Caco-2 (cell line): ENCODE data around the gene APPL1. TPM values are rescaled to one million over a fixed set of nuclear protein-coding genes. Genes with fewer than 3 reads are reported as not detected.

Experiments used
- BruUV-seq: library from RNA; stranded (reverse); fragments of 400-500 nt; replicated peaks from 2 replicates; lab custom pipeline; 2021; lab: Mats Ljungman, UMichigan
- CTCF ChIA-PET: fragments of 300-600 bp; sonication (Branson Sonifier 250); formaldehyde crosslinking; loops from one replicate; lab custom pipeline; 2022; ENCODE audit warnings: antibody characterized with exemption; lab: Charles Lee
- POLR2A ChIA-PET: fragments of 300-600 bp; sonication (Branson Sonifier 250); formaldehyde crosslinking; loops from one replicate; lab custom pipeline; 2022; ENCODE audit warnings: antibody characterized with exemption; lab: Charles Lee
- DNase-seq, 2 experiments: peaks; one replicate each; pipeline versions ENCODE4 v3.0.0 to v3.0.0-alpha.2; 2020 to 2022
- H3K27me3 ChIP-seq: replicated peaks from 2 replicates; pipeline ENCODE4 v1.6.0; 2011; ENCODE audit warnings: low read length; ENCODE audit not compliant: control insufficient read depth, insufficient read depth
- H3K36me3 ChIP-seq: 2 replicates; pipeline ENCODE4 v1.5.1; 2011; ENCODE audit warnings: low read length; ENCODE audit not compliant: control insufficient read depth, insufficient read depth
- H3K4me1 ChIP-seq: fragments of 250-450 bp; sonication (Bioruptor Pico); 2 replicates; pipeline ENCODE4 v1.5.1; 2020; ENCODE audit warnings: mild to moderate bottlenecking
- H3K4me3 ChIP-seq: 2 replicates; pipeline ENCODE4 v1.5.1; 2011; ENCODE audit warnings: low read depth, mild to moderate bottlenecking, control low read depth, low read length
- H3K9me3 ChIP-seq: fragments of 250-450 bp; sonication (Bioruptor Pico); 2 replicates; pipeline ENCODE4 v1.5.1; 2020; ENCODE audit warnings: mild to moderate bottlenecking, moderate library complexity
- H3K27ac Mint-ChIP-seq: one replicate; pipeline ENCODE4 v1.8.0; 2022; ENCODE audit warnings: mixed read lengths; ENCODE audit not compliant: unreplicated experiment
- H3K27me3 Mint-ChIP-seq: one replicate; pipeline ENCODE4 v1.8.0; 2022; ENCODE audit warnings: mixed read lengths; ENCODE audit not compliant: insufficient read depth, unreplicated experiment
- H3K36me3 Mint-ChIP-seq: one replicate; pipeline ENCODE4 v1.8.0; 2022; ENCODE audit warnings: mild to moderate bottlenecking, mixed read lengths; ENCODE audit not compliant: insufficient read depth, unreplicated experiment
- H3K4me1 Mint-ChIP-seq: one replicate; pipeline ENCODE4 v1.8.0; 2022; ENCODE audit warnings: low read depth, mixed read lengths; ENCODE audit not compliant: unreplicated experiment
- H3K4me3 Mint-ChIP-seq: one replicate; pipeline ENCODE4 v1.8.0; 2022; ENCODE audit warnings: mild to moderate bottlenecking, moderate library complexity, mixed read lengths; ENCODE audit not compliant: unreplicated experiment
- H3K9me3 Mint-ChIP-seq: one replicate; pipeline ENCODE4 v1.8.0; 2022; ENCODE audit warnings: mixed read lengths; ENCODE audit not compliant: unreplicated experiment
- CTCF ChIP-seq, 2 experiments: fragments of 200-600 bp in 1 of 2; IDR thresholded peaks; 1 replicate in 1 of 2; 2 replicates in 1 of 2; pipeline versions ENCODE4 v1.5.1 to v1.8.0; 2011 to 2022; ENCODE audit warnings: antibody characterized with exemption in 1 of 2, control low read depth in 1 of 2, inconsistent platforms in 1 of 2, low read depth in 1 of 2, low read length in 1 of 2, mild to moderate bottlenecking in 1 of 2, moderate library complexity in 1 of 2; ENCODE audit not compliant: insufficient read depth in 1 of 2, severe bottlenecking in 1 of 2, unreplicated experiment in 1 of 2
- intact Hi-C: fragments of 100-400 bp; cut with micrococcal nuclease; formaldehyde crosslinking; loops from one replicate; pipeline ENCODE4 v1.10.0; 2022; ENCODE audit not compliant: unreplicated experiment
- total RNA-seq: library from RNA; stranded (reverse); gene quantifications from 2 replicates; pipeline ENCODE4 v1.2.3, GENCODE V29; 2022

APPL1 gene
- total RNA-seq, 1 experiment from 2014 or later, result 40.7 TPM

- Mint-ChIP-seq H3K27me3 (no peaks in the 10 kb centered on the region), H3K9me3 (no peaks in the 10 kb centered on the region), H3K4me1 (peaks cover 6% of the 10 kb centered on the region), H3K27ac (no peak overlapping the region), H3K36me3 (no peaks in the 10 kb centered on the region), H3K4me3 (no peak overlapping the region)
- CTCF ChIA-PET, result no interaction called here
- no peak for DNase-seq
- Histone ChIP-seq H3K4me3 (no peak overlapping the region), H3K4me1 (peaks cover 7% of the 10 kb centered on the region; the same call in 1 of the 2 replicates), H3K9me3 (0 out of 2 replicates have a peak, but pooled peaks cover 4% of the 10 kb centered on the region), H3K36me3 (no peaks in the 10 kb centered on the region), H3K27me3 (no peaks in the 10 kb centered on the region)
- POLR2A ChIA-PET, result no interaction called here
- no peak for TF ChIP-seq CTCF (IDR thresholded peaks at IDR 0.05; ENCODE audit: insufficient read depth in 1 of 2, low read depth in 1 of 2, low read length in 1 of 2, severe bottlenecking in 1 of 2, unreplicated experiment in 1 of 2)
- BruUV-seq, result no TSS peak
- intact Hi-C loops, result no loop called here
Observed at GRCh38 chr3:57309769-57310360, 82.3 kb downstream of the APPL1 start.

- intact Hi-C loops, result no loop called here
- POLR2A ChIA-PET, result no interaction called here
- no peak overlapping the region for H3K4me3 Mint-ChIP-seq
- Histone ChIP-seq H3K36me3 (no peaks in the 10 kb centered on the region), H3K27me3 (no peaks in the 10 kb centered on the region), H3K9me3 (peaks cover 6% of the 10 kb centered on the region; the same call in 1 of the 2 replicates), H3K4me1 (peaks cover 7% of the 10 kb centered on the region; the same call in 1 of the 2 replicates), H3K4me3 (no peak overlapping the region)
- BruUV-seq, result no TSS peak
- no peak for TF ChIP-seq CTCF (IDR thresholded peaks at IDR 0.05; ENCODE audit: insufficient read depth in 1 of 2, low read depth in 1 of 2, low read length in 1 of 2, severe bottlenecking in 1 of 2, unreplicated experiment in 1 of 2)
- CTCF ChIA-PET, result no interaction called here
- H3K9me3 Mint-ChIP-seq, result peaks cover 24% of the 10 kb centered on the region
- H3K27ac Mint-ChIP-seq, result no peak overlapping the region
- no peak for DNase-seq
- peaks cover 20% of the 10 kb centered on the region for H3K4me1 Mint-ChIP-seq
- H3K36me3 Mint-ChIP-seq, result no peaks in the 10 kb centered on the region
- no peaks in the 10 kb centered on the region for H3K27me3 Mint-ChIP-seq
Observed at GRCh38 chr3:57314204-57314603, 86.7 kb downstream of the APPL1 start.

Other genes starting within 250 kb of the APPL1 start
- 0.16 TPM in 1 of 2 replicates, not detected in the other for gene SPATA12, start 167.1 kb upstream of the APPL1 start, total RNA-seq
- 2.7 and 3.1 TPM in 2 replicates for gene IL17RD, start 62.4 kb upstream of the APPL1 start, total RNA-seq
- gene HESX1, start 27.8 kb upstream of the APPL1 start, total RNA-seq, result 1.2 and 1.5 TPM in 2 replicates
- not detected in 2 replicates for gene ASB14, start 65.0 kb downstream of the APPL1 start, total RNA-seq